ENCODE measurements around the gene NUMB.
A peak's percentile ranks its signal among the peaks of the same experiment; 100 is the strongest.
"Not testable (repeated sequence)": the region's sequence is repeated elsewhere in the genome, so short reads cannot be mapped to it uniquely, and the experiment has no call there.

The NUMB gene

DNA sequence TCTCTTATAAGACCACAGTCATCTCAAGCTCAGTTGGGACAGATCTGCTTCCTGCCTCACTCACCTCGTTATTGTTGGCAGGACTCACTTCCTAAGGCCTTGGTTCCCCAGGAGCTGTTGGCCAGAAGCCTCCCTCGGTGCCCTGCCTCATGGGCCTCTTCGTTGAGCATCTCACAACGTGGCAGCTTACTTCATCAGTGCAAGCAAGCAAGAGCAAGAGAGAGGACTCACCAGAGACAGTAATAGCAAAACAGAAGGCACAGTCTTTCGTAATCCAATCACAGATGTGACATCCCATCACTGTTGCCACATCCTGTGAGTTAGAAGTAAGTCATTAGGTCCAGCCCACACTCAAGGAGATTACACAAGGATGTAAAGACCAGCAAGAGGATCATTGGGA is 5.1 kb upstream of the NUMB start:
- peak; percentile 98 to 99 for DNase-seq

DNA sequence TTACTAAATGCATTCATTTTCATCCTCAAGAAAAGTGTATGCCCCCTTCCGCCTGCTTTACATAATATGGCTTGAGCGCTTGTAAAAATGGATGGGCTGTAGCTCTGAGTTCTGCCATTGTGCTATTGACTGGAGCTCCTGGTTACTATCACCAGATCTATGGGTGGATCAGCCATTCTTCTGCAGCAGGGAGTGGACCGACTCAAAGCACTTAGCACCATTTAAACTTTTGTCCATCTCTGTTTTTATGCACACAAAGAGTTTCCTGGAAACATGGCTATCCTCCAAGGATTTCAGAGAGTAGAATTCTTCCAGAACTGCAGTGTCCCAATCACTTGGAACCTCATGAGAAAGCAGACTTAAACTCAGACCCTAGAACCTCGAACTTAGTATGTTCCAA is 4.5 kb upstream of the NUMB start:
- no peak for DNase-seq

DNA sequence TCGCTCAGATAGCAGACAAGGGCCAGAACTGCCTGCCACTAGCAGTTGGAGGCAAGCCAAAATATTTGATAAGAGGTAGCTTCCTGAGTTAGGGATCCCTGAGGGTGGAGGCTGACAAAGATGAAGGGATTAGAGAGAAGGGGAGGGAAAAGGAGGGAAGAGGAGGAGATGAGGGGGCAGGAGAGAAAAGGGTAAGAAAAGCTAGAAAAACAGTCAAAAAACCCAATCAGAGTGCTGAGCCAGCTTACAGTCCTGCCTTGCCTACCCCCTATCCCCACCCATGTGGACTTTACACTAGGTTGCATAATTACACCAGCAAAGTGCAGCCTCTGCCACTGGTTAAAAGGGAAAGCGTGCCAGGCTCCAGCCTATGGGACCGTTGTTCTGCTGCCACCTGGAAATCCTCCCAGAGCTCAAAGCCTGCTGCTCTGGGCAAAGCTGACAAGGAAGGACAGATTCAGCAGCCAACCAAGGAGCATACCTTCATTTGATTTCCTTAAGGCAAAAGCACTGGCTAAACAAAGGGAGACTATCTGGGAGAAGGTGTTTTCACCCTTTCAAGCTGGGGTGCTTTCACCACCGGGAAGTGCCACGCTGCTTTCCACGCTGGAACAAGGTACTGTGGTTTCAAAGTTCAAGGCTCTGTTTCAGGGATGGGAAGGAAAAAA is 3.8 kb upstream of the NUMB start:
- no peak for DNase-seq

DNA sequence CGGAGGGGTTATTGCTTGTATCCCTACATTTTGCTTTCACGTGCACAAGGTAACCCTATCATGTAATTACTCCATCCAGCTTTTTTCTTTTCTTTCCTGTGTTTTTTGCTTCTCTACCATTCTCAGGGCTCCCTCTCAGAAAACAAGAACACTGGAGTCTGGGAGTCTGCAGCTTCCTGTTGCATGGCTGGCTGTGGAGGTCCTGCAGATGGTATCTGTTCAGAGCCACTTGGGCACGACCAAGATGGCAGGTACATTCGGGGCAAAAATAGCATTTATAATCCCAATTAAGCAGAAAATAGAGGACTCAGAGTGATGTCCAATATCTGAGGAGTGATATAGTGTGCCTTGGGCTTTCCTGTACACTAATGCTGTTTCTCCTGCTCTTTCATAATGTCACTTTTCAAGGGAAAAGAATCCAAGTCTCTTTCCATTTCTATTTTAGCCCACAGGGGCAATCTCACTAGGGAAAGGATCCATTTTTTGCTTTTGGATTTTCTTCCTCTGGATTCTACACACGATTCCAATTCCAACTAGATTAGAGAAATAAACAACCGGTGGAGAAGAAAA is 3.2 kb upstream of the NUMB start:
- DNase-seq: no peak

DNA sequence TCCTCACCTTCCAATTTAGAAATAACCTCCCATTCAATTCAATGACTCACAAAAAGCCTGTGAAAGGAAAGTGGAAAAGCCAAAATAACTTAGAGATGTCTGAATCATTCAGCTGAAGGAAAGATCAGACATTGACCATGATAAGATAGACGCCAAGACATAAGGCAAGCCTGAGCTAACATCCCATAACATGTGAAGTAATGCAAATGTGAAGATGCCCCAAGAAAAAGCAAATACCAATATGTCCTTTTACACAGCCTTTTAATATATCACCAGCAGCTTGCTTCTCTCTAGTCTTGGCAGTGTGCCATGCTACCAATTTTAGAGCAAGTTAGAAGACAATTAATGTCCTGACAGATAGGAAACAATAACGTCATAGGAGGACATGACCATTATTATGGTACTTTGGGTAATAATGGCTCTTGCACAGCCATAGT is 2.4 kb upstream of the NUMB start:
- DNase-seq: no peak

DNA sequence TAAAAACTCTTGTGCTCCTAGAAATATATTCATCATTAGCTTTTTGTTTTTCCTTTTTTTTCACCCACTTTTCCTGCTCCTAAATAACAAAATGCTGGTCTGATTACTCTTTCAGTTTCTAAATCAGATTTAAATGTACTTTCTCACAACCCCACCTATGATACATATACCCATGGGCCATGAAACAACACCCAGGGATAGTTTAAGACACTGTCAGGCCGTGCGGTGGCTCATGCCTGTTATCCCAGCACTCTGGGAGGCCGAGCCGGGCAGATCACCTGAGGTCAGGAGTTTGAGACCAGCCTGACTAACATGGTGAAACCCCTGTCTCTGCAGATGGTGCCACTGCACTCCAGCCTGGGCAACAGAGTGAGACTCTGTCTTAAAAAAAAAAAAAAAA is 1.6 kb upstream of the NUMB start:
- DNase-seq: no peak

DNA sequence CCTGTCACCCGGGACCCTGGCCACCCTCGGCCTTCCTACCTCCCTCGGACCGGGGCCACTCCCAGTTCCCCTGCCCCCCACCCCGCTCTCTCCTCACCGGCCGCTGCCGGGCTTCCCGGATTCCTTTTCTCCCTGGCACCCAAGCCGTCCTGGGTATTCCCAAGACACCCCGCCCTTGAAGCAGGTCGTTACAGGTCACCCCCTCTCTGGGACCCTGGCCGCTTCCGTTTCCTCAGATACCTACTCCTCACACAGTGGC is 493 bp downstream of the NUMB start:
- DNase-seq: no peak

DNA sequence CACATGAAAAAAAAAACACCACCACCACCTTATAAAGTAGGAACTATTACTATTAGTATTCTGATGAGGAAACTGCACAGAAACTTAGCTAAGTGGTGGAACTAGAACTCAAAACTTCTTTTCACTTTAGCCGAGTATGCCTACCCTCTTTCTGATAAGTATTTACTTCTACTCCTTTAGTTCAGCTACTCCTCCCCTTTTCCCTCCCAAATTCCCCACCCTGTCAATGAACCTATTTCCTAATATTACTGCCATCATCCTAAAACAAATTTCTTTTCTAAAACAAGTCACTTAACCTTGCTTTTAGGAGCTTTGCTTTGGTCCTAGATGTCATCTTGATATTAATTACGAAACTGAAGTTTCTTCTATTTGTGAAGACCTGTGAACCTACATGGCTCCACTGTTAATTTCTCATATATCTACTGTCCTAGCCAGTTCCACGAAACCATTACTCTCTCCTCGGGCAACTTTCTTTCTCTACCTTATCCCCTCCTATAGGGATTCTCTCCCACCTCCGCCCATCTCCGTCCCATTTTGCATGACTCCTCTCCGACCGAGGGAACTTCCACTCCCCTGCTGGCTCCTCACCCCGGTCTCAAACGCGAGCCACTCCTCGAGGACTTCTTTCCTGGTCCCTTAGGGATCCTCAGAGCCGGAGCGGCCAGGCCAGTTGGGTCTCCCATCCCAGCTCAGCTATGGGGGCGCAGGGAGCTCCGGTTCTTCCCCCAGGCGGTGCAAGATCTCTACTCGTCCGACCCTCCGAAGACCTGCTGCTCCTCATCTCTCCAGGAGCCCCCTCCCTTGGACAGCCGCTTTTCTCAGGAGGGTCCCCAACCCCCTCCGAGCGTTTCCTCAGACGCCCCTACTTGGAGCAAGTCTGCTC is 1.1 kb downstream of the NUMB start:
- DNase-seq: peak; percentile 22 to 35

DNA sequence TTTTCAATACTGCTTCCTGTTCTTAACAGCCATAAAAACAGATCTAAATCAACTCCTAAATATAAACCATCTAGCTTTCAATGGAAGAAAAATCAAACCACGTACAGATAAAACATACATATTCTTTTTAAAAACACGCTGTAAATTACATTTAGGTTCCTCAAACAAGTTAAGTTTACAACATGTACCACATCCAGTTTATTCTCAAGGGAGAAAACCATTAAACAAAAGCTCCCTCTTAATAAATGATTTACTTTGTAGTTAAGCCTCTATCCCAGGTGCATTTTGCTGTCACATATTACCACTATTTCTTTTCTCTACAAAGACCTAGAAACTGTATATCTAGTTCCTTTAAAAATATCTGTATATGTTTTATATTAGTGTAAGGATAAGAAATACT is 3.1 kb downstream of the NUMB start:
- peak in 1 of 2 experiments; percentile 15 for DNase-seq

DNA sequence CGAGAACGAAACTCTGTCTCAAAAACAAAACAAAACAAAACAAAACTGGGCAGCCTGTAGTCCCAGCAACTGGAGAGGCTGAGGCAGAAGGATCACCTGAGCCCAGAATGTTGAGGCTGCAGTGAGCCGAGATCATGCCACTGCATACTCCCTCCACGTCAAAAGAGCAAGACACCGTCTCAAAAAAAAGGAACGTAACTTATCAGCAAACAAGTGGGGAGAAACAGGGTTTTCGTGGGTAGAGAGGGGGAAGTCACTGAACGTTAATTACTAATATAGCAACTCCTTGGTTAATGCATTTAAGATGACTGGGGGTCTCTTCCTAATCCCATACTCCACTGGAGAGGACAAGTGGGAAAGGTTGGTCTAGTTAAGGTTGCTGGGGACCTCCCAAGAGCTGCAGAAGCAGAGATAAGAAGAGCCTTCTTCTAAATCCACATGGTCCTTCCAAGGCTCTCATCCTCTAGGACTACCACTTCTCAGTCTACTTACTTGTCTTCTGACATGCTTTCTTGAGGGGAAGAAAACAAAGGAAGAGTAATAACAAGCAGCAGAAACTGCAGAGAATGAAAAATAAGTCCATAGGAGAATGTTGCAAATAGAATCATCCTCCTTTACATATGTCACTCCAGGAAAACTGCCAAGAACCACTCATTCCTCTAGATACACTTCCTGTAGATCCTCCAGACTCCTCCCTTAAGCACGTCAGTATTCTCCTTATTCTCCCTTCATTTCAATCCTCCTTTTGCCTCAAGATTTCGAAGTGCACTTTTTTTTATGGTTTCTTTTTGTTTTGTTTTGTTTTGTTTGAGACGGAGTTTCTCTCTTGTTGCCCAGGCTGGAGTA is 5.8 kb downstream of the NUMB start:
- peak; percentile 39 to 45 for DNase-seq

DNA sequence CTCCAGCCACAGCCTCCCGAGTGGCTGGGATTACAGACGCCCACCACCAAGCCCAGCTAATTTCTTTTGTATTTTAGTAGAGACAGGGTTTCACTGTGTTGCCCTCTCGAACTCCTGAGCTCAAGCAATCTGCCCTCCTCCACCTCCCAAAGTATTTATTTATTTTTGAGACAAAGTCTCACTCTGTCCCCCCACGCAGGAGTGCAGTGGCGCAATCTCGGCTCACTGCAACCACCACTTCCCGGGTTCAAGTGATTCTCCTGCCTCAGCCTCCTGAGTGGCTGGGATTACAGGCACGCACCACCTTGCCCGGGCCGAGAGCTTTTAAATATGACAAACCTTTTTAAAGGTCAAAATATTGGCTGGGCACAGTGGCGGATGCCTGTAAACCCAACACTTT is 14.6 kb downstream of the NUMB start:
- DNase-seq: no peak

DNA sequence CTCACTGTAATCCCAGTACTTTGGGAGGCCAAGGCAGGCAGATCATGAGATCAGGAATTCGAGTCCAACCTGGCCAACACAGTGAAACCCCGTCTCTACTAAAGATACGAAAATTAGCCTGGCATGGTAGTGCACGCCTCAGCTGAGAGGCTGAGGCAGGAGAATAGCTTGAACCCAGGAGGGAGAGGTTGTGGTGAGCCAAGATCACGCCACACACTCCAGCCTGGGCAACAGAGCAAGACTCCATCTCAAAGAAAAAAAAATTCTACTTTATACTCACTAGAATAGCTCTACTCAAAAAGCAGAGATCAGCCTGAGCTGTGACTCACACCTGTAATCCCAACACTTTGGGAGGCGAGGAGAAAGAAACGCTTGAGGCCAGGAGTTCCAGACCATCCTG is 17.1 kb downstream of the NUMB start:
- DNase-seq: no peak

DNA sequence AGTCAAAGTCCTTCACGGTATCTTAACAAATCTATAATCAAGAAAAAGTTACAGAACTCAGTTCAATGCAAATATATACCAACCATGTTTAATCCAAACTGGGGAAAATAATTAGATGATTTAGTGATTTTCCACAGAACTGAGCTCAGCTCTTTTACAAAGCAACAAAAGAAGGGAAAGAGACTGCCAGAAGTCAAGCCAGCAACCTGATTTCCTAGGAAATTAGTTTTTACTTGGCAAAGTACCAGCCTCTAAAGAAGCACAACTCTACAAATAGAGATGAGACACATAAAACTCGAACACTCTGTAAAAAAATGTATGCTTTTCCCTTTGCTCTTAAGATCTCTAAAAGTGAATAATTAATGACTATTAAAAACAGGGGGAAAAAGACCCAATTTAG is 19.4 kb downstream of the NUMB start:
- no peak for DNase-seq

DNA sequence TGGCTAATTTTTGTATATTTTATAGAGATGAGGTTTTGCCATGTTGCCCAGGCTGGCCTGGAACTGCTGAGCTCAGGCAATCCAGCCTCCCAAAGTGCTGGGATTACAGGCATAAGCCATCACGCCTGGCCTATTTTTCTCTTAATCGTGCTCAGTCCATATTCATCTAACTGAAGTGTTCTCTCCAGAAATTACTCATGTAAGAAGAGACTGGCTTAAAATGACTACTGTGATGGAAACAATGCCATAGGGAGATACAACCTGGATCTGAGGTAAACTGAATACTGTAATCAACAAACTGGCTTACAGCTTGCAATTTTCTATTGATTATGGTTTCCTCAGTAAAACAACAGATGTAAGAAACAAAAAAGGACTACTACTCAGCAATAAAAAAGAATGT is 21.1 kb downstream of the NUMB start:
- no peak for DNase-seq

DNA sequence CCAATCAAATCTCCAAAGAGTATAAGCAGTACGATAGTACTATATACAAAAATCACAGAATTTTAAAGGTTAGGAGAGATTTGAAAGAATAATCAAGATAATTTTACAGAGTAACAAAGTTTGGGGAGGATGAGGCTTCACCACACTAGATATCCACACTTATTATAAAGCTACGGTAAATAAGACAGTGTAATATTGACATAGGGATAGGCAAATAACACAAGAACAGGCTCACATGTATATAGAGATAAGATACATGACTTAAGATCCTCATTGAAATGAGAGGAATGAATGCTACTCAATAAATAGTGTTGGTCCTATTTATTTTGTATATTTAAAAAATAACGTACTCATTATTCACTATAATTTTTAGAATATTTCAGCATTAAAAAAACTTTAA is 26.2 kb downstream of the NUMB start:
- DNase-seq: no peak

DNA sequence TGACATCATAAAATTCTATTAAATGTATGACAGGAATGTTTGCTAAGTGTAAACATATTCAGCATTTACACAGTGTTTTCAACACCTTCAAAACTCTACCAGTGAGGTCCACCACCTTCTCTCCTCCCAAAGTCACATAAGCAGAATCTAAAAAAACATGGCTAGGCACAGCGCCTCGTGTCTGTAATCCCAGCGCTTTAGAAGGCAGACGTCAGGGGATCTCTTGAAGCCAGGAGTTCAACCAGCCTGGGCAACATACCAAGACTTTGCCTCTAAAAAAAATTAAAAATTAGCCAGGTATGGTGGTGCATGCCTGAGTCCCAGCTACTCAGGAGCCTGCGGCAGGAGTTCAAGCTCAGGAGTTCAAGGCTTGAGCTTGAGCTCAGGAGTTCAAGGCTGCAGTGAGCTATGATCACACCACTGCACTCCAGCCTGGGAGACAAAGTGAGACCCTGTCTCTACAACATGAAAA is 30.0 kb downstream of the NUMB start:
- DNase-seq: no peak

DNA sequence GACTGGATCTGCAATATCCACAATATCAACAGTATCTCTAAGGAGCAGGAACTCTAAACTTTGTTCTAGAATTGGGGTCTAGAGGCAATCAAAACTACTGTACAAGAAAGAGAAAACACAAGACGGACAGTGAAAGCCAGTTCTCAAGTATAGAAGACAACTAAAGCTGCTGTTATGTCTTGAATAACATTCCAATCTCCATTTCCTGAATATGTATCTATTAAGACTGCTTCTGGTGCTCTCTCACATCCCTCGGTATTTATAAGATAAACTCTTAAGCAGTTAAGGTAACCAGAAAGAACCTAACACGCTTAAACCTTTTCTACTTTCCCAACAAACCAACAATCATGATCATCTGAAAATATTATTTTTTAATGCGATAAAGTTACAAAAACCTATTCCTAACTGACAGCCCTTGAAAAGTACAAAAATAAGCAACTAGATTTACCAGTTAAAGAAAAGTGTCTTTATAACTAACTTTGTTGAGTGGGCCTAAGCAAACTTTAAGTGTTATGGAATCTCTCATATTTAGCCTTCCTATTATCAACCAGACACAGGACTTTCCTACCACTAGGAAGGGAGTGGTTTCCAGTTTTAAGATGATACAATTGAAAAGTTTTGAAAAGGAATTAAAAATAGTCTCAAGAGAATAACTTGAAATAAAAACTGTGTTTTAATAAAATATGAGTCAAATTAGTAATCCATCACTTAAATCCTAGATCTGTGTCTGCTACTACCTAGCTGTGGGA is 30.7 kb downstream of the NUMB start:
- DNase-seq: no peak

DNA sequence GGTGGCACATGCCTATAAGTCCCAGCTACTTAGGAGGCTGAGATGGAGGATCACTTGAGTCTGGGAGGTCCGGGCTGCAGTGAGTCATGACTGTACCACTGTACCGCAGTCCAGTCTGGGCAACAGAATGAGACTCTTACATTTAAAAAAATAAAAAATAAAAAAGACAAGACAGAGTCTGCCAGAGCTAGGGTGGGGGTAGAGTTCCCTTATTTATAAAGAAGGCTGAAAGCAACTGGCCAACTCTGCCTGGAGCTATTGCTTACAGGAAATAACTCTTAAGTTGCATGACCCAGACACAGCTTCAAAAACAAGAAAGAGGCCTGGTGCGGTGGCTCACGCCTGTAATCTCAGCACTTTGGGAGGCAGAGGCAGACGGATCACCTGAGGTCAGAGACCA is 31.5 kb downstream of the NUMB start:
- peak in 1 of 2 experiments; percentile 12 for DNase-seq

DNA sequence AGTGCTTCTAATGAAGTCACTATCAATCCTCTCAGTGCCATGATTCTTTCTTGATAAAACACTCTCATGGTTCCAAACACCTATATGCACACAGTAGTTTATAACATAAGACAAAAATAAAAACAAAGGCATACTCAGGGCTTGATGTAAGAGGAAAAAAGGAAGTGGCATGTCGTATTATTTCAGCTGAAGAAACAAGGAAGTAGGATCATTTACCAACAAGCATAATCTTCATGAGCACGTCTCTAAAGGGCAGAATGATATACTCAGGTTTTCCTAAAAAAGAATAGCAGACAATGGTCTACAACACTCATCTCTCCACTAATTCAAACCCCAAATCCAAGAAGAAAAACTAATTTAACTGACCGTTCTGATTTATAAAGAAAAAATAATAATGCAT is 33.9 kb downstream of the NUMB start:
- peak; percentile 85 to 94 for DNase-seq

DNA sequence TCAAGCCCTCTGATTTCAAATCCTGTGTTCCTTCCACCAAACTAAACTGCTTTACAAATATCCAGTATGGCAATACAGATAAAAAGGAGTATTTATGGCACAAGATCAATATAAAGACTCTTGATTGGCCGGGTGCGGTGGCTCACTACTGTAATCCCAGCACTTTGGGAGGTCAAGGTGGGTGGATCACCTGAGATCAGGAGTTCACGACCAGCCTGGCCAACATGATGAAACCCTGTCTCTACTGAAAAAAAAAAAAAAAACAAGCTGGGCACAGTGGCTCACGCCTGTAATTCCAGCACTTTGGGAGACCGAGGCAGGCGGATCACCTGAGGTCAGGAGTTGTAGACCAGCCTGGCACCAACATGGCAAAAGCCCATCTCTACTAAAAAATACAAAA is 35.3 kb downstream of the NUMB start:
- not testable (repeated sequence) for DNase-seq

DNA sequence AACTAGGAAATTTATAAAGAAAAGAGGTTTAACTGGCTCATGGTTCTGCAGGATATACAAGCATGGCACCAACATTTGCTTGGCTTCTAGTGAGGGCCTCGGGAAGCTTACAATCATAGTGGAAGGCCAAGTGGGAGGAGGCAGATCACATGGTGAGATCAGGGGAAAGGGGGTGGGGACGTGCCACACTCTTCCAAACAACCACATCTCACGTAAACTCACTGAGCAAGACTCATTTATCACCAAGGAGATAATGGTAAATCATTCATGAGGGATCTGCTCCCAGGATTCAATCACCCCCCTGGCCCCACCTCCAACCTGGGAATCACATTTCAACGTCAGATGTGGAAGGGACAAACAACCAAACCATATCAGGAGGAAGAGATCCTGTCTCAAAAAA is 35.8 kb downstream of the NUMB start:
- DNase-seq: no peak

DNA sequence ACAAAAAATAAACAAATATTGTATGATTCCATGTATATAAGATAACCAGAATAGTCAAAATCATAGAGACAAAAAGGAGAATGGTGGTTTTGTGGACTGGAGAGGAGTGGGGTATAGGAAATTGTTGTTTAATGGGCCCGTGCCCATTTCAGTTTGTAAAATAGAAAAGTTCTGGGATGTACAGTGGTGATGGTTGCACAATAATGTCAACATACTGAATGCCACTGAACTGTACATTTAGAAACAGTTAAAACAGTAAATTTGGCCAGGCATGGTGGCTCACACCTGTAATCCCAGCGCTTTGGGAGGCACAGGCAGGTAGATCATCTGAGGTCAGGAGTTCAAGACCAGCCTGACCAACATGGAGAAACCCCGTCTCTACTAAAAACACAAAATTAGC is 40.1 kb downstream of the NUMB start:
- DNase-seq: no peak

DNA sequence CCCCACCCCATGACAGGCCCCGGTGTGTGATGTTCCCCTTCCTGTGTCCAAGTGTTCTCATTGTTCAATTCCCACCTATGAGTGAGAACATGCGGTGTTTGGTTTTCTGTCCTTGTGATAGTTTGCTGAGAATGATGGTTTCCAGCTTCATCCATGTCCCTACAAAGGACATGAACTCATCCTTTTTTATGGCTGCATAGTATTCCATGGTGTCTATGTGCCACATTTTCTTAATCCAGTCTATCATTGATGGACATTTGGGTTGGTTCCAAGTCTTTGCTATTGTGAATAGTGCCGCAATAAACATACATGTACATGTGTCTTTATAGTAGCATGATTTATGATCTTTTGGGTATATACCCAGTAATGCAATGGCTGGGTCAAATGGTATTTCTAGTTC is 52.1 kb downstream of the NUMB start:
- not testable (repeated sequence) for DNase-seq

Data from AML-193 (cell line).